Kidney tubule cell (primary cell): Measurements from ENCODE around the gene CRTC1.
"Not testable (repeated sequence)": the region's sequence is repeated elsewhere in the genome, so short reads cannot be mapped to it uniquely, and the experiment has no call there.

Experiments
- DNase-seq: peaks from one replicate; pipeline ENCODE4 v3.0.0-alpha.2; 2018; ENCODE audit warnings: low spot score

The CRTC1 gene

DNA sequence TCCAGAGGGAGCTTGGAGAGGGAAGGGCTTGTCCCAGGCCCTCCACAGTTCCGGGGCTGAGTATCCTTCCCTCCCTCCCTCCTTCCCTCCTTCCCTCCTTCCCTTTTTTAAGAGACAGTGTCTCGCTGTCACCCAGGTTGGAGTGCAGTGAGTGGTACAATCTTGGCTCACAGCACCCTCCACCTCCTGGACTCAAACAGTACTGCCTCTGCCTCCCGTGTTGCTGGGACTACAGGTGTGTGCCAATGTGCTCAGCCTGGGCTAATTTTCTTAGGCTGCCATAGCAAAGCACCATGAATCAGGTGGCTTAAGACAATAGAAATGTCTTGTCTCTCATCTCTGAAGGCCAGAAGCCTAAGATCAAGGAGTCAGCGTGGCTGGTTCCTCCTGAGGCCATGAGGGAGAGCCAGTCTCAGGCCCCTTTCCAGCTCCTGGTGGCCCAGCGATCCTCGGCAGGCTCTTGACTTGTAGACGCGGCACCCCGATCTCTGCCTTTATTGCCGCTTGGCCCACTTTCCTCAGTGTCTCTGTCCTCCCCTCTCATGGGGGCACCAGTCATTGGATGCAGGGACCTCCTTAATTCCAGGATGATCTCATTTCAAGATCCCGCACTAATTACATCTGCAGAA lies 47.5 kb downstream of the CRTC1 start:
- DNase-seq = no peak

DNA sequence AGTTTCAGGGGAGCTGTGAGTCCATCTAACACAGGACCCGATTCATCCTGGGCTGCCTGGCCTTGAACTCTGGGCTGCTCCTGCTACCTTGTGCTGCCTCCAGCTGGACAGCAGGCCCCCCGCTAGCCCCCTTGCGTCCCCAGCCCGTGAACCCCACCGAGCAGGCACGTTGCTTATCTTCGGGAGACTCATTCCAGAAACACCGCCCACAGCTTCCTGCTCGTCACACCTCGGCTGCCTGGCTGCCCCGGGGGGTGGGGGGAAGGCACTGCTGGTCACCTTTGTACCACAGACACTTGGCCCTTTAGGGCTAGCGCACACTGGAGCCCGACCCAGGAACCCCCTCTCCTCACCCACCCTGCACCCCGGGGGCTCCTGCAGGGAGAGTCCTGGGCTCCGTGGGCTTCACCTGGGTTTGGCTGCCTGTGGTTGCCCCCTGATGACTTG lies 48.1 kb downstream of the CRTC1 start:
- peak; percentile 31 for DNase-seq

DNA sequence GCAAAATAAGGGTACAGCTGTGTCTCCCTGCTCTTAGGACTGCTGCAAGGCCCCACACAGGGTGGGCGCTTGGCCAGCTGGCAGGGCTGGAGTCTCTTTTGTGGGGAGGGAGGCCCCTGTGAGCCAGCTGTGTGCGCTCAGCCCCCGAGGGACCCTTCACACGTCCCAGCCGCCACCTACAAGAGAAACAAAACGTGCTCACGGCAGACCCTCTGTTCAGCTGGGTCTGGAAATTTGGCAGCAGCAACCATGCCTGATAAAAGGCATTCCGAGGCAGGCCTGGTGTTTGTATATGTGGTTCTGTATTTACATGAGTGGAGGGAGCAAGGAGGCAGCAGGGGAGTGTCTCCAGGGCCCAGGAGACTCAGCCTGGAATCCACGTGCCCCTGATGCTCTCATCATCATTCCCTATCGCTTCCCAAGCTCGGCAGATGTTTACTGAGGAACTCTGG lies 49.7 kb downstream of the CRTC1 start:
- DNase-seq = no peak

DNA sequence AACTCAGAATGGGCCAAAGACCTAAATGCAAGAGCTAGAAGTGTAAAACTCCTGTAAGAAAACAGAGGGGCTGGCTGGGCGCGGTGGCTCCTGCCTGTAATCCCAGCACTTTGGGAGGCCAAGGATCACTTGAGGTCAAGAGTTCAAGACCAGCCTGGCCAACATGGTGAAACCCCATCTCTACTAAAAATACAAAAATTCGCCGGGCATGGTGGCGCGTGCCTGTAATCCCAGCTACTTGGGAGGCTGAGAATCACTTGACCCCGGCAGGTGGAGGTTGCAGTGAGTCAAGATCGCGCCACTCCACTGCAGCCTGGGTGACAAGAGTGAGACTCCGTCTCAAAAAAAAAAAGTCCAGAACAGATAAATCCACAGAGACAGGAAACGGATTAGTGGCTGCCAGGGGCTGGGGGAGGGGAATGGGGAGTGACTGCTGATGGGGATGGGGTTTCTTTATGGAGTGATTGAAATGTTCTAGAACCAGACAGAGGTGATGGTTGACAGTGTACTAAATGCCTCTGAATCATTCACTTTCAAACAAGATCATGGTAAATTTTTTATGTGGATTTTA lies 50.4 kb downstream of the CRTC1 start:
- DNase-seq = not testable (repeated sequence)

DNA sequence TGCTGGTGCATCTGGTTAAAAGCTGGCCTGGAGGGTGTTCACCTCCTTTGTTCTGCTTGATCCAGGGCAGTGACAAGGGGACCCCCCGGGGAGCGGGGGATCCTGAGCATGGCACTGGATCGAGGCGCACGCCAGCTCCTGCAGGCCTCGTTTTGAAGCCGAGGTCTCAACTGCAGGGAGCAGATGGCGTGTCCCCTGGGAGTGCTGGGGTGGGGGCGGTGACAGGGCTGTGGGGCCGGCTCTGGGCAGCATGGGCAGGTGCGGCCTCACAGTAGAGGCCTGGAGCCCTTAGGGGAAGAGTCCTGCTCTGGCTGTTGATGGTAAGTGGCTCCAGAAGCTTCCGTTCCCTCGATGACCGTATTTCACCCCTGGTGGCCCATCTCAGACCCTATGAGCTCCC lies 51.8 kb downstream of the CRTC1 start:
- no peak for DNase-seq

DNA sequence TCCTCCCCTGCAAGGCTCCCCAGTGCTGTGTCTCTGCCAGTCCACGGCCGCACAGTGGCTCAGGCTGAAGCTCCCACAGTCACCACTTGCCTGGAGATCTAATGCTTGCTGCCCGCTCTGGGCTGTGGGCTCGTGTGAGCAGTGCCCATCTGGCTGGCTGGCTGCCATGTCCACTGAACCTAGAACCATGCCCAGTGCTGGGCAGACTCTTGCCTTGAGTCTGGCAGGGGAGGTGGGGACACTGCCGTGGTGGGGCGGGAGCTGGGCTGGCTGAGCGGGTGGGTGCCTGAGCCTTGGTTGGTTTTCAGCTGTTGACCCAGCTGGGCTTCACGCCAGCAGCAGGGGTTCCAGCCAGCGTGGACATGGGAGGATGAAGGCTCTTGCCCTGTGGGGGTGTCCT lies 52.3 kb downstream of the CRTC1 start:
- no peak for DNase-seq

DNA sequence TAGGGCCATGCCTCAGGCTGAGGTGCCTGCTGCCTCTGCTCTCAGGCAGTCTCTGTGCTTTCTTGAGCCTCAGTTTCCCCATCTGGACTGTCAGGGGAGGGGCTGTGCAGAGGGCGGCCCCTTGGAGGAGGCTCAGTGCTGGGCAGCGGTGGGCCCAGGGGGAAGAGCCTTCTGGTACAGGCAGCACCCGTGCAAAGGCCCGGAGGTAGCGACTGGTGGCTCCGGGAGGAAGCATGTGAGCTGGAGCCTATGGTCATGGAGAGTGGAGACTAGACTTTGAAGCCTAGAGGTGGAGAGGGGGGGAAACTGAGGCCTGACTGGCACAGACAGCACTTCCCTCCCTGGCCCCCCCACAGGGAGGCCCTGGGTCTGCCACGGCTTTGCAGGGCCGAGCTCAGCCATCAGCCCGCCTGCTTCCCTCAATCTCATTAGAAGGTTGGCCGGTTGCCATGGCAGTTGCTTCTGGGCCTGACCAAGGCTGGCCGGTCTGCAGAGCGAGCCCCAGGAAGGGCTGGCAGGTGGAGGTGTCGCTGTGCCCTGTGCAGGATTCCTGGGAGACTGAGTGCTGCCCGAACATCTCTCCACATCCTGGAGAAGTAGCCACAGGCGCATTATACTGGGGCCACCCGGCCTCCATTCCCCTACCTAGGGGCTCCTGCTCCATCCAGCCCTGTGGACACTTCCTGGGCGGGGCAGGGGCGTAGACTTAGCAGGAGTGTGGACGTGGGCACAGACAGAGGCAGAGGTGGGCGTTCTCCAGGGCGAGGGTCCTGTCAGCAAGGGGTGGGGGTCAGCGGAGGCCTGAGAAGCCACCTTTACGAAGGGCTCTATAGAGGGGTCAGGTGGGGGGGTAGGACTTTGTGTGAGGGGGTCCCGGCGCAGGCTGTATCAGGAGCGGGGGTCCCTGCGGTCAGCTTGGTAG lies 53.2 kb downstream of the CRTC1 start:
- peak; percentile 8 for DNase-seq

DNA sequence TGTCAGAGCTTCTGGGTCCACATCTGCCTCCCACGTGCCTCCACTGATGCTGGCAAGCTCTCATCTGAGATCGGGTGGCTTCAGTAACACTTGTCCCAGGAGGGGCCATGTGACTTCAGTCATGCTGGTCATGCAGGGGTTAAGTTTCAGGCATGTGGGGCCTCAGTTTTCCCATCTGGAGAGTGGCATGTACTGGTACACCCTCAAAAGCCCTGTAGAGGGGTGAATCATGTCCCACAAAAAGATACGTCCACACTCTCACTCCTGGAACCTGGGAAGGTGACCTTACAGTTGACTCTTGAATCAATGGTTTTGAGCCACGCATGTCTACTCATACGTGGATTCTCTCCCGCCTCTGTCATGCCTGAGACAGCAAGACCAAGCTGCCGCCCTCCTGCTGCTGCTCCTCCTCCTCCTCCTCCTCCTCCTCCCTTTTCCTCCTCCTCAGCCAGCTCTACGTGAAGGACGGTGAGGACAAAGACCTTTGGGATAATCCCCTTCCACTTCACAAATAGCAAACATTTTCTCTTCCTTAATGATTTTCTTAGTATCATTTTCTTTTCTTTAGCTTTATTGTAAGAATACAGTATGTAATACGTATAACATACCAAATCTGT lies 54.0 kb downstream of the CRTC1 start:
- peak; percentile 30 for DNase-seq

DNA sequence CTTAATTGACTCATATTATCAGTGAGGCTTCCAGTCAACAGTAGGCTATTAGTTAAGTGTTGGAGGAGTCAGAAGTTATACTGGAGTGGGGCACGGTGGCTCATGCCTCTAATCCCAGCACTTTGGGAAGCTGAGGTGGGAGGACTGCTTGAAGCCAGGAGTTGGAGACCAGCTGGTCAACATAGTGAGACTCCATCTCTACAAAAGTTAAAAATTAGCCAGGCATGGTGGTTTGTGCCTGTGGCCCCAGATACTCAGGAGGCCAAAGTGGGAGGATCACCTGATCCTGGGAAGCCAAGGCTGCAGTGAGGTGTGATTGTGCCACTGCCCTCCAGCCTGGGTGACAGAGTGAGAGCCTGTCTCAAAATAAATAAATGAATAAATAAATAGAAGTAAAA lies 54.5 kb downstream of the CRTC1 start:
- DNase-seq = peak; percentile 59

DNA sequence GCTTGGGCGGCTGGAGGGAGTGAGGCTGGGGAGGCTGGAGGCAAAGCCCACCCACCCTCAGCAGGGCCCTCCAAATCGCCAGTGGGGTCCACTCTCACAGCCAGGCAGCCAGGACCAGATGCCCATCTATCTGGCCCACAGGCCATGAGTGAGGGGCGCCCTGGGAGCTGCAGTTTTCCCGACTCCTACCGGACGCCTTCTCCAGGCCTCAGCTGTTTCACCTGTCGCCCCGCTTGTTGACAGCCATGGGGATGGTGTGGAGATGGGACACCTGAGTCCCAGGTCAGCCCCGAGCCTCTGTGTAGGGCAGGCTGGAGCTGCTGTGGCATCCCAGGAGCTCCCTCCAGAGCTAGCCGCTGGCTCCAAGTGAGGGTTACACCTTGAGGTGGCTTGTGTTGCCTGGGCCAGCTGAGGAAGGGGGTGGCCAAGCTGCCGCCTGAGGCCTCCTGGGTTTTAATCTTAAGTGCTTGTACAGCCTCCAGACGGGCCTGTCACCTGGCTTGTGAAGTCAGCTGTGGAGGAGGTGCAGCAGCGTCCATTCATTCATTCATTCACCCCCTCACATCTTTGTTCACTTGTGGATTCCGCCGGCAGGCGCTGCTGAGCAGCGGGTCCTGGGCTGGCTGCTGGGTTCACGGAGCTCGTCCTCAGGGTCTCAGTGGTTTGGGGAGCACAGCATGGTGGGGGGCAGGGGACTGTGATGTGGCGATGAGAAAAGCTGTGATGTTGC lies 55.6 kb downstream of the CRTC1 start:
- no peak for DNase-seq

DNA sequence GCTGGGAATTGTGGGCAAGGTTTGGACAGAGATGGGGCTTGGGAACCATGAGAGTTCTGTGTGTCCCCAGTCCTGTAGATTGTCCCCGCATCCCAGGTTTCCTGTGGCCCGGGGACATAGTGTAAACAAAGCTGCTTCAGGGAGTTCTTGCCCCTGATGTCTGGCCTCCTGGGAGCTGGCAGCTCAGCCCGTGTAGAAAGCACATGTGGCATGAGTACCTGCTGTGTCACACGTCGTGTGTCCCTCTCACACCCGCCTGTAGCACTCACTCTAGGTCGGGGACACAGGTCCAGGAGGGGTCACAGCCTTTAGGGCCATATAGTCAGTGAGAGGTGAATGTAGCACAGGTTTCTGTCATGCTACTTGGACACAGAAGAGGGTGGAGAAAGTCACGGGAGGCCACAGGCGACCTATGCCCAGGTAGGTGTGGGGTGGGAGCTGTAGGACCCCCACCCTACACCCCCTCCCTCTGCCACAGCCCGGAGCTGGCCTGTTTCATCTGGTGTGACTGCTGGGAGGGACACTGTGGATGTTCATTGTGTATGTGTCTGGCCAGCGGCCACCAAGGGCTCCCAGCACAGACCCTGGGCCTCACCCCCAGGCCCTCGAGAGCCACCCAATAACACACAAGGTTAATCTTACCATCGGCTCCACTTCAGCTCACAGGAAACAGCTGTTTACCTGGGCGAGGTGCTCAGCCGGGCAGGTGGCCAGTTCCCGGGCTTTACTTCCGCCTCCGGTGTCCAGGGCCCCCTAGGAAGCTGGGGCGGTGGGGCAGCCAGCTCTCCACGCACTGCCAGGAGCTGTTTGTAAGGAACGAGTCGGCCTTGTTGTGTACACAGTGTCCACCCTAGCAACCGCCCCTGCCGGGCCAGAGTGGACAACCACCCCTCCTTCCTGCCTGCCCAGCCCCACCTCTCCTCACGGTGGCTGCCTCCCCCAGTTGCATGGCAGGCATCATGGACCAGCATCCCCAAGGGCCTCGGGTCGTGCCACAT lies 57.9 kb downstream of the CRTC1 start:
- peak; percentile 63 for DNase-seq

DNA sequence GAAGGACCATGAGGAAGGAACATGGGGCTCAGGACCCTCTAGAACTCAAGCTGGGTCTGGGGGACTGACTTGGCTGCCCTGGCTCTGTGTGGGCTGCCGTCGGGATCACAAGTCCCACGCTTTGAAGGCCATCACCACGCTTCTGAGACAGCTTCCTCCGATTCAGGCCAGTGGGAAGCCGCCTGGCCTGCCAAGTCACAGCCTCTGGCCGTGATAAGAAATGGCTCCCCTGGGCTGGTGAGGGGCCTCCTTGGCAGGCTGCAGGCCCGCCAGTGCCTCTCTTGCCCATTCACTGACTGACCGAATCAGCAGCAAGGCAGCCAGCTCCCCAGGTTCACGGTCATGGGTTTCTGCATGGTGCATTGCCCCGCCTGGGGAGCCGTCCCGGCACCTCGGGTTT lies 58.8 kb downstream of the CRTC1 start:
- no peak for DNase-seq

DNA sequence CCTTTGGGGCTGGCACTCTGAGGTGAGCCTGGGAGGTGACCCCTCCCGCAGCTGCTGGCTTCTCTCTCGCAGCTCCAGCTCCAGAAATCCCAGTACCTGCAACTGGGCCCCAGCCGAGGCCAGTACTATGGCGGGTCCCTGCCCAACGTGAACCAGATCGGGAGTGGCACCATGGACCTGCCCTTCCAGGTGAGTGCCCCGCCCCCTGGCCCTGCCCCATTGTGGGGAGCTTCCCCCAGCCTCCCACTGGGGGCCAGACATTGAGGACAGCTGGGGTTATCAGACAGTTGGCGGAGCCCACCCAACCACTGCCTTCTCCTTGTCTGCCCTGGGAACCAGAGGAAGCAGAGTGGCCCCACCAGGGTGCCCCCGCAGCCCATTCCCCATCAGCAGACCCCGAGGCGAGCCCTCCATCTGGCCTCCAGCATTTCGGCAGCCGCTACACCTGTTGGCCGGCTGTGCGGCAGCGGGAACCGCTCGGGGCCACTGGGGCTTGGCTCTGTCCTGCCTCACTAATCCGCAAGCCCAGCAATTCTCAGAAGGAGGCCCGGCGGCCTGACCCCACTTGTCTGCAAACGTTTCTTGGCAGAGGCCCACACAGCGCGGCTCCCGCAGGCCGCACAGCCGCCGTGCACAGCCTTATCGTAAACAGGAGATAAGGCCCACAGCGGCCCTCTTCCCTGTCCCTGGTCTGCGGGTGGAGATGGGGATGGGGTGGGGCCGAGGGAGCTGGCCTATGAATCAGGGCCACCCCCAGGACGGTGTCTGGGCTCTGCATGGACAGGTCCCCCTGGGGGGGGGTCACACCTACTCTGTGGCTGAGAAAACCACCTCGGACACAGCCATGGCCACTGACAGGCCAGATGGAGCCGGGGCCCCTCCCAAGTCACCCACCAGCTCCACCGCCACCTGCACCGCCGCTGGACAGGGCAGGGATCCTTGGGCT lies 59.6 kb downstream of the CRTC1 start:
- DNase-seq = no peak

DNA sequence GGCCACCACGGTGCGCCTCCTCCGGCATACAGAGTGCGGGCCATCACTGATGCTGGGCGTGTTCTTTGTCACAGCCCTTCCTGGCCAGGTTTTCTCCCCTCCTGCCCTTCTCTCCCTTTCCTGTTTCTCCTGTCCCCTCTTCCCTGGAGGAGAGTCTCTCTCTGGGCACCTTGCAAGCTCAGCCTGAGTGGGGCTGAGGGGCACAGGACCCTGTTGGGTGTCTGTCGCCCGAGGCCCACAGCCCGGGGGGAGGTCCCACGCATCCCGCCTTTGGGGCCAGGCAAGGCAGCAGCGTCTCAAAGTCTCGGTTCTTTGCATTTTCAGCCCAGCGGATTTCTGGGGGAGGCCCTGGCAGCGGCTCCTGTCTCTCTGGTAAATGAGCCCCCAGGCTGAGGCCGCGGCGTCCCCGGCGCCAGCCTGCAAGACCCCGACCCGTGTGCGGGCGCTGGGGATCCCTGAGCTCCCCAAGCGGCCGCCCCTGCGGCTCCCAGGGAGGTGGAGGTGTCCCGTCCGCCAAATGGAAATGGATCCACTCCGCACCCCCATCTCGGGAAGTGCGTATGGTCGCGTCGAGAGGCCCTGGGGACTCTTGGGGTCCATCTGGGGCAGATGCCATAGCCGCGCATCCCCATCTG lies 60.4 kb downstream of the CRTC1 start:
- no peak for DNase-seq

DNA sequence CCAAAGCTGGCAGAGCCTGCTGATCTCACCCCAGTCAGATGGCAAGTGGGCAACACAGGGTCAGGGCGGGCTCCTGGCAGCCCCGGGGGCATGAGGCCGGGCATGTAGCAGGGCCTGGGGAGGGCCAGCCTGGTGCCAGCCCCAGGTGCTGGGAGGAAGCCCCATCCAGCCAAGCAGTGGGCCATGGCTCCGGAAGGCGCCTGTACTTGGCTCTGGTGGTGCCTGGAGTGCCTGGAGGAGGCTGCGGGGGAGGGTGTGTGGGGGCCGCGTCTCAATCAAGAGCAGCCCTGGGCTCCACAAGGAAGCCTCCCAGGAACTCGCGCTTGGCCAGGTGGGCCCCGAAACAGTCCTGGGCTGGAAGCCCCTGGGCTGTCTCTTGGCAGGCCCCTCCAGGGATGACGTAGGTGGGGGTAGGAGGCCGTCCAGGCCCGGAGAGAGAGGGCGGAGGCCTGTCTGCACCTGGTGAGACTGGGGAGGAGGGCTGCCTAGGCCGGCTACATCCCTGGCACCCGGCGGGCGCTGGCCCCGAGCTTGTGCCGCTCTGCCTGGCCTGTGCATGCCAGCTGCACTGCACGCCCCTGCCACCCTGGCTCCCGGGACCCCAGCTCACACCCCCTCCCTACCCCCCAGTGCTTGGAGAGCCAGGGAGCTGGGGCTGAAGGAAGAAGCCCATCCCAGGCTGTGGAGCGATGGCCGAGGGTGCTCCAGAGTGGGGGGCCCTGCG lies 61.7 kb downstream of the CRTC1 start:
- no peak for DNase-seq

DNA sequence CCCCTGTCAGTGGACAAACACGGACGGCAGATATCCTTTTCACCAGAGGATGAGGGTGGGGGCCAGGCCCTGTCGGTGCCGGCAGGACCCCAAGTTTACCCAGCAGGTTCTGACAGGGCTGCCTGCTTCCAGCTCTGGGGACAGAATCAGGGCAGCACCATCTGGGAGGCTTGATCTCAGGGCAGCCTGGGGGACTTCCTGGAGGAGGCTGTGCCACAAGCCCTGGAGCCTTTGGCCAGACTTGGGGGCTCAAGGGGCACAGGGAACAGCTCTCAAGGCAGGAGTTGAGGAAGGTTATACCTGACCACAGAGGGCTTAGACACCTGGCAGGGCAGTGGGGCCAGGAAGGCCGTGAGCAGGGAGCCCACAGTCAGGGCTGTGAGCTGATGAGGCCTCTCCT lies 62.5 kb downstream of the CRTC1 start:
- no peak for DNase-seq

DNA sequence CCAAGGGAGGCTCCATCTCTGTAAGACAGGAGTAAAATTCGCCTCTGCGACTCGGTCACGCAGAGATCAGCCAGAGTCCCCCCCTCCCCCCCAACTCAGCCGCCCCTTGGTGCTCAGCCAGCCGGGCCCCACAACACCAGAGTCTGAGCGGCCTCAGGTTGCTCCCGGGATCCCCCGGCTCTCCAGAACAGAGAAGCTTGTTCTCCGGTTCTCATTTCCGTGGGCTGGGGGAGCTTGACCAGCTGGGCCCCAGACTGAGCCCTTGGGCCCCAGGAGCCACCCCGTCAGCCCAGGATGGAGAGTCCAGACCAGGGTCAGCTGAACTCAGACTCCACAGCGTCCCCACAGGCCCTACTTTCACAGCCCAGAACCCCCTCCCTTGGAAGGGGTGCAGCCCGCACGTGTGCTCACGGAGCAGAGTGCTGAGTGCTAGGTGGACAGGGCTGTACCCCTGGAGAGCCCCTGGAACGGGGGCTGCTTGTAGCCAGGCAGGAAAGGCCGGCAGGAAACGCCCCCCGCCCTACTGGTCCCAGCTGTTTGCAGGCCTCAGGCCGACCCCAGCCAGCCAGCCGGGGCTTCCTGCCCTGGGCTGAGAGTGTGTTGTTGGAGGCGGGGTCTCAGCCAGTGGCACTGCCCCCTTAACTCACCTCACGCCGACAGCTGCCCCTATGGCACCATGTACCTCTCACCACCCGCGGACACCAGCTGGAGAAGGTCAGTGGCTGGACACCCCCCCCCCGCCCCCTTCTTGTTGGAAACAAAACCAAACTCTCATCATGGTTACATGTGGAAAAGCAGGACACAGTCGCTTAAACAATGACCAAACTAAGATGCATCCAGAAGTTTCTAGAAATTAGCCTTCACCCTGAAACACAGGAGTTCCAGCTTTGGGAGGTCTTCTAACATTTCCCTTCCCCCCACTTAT lies 63.2 kb downstream of the CRTC1 start:
- no peak for DNase-seq
